GM12891 (cell line): ENCODE measurements around the gene MATN1.

Source experiments
- DNase-seq: peaks from one replicate; pipeline ENCODE4 v3.0.0; 2011; ENCODE audit warnings: low spot score; ENCODE audit not compliant: insufficient read length
- FAIRE-seq: peaks from 2 replicates; lab custom pipeline; 2011; peaks lifted over from hg19 to GRCh38; lab: Jason Lieb, UNC
- PAX5 ChIP-seq: IDR thresholded peaks from 2 replicates; pipeline ENCODE4 v1.6.1; 2011; ENCODE audit warnings: low read length, moderate library complexity, mild to moderate bottlenecking; ENCODE audit not compliant: insufficient read depth, severe bottlenecking
- POLR2A ChIP-seq: IDR thresholded peaks from 2 replicates; pipeline ENCODE4 v1.6.1; 2011; ENCODE audit warnings: low read depth, low read length, control low read depth
- POLR2AphosphoS5 ChIP-seq: IDR thresholded peaks from 2 replicates; pipeline ENCODE4 v1.6.1; 2011; ENCODE audit warnings: low read depth, low read length, control low read depth
- POU2F2 ChIP-seq: IDR thresholded peaks from 2 replicates; pipeline ENCODE4 v1.6.1; 2011; ENCODE audit warnings: low read depth, mild to moderate bottlenecking, control low read depth, low read length, moderate library complexity
- SPI1 ChIP-seq: IDR thresholded peaks from 2 replicates; pipeline ENCODE4 v1.6.1; 2011; ENCODE audit warnings: low read depth, low read length, control low read depth
- TAF1 ChIP-seq: IDR thresholded peaks from 2 replicates; pipeline ENCODE4 v1.6.1; 2011; ENCODE audit warnings: low read depth, low read length, control low read depth

MATN1 gene

DNA sequence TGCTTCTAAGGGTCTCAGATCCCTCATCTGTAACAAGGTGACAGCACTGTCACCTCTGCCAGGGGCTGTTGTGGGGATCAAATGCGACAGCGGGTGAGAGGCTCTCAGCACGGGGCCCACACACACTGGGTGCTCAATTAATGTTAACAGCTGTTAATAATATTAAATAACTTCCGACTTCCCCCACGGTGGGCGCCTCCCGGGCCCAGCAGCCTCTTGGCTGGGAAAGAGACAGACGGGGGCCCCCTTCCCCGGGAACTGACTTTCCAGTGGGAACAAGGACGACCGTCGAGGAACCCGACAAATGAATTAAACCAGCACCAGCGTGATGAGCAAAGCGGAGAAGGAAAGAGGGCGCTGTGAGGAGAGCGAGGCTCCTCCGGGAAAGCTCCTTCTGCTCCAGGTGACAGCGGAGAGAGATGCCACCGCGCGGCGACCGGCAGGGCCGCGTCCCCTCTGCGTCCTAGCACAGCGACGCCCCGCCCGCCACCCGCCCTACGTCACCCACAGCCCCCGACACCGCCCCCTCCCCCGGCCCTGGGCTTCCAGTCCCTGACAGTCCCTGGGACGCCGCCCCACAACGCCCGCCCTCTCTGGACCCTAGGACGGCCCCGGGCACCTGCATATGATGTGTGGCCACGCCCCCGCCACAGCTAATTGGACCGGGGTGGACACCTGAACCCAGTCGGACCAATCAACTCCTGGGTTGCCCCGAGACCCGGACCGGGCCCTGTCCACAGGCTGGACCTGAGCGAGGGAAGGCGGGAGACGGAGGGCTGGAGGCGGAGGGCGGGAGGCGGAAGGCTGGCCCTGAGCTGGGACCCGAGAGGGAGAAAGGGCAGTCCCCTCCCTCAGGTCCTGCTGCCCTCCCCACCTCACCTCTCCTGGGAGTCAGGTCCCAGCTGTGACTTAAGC, 38.2 kb downstream of the MATN1 start:
- no peak for DNase-seq
- TF ChIP-seq POLR2A (no peak), SPI1 (no peak), POU2F2 (no peak)
- FAIRE-seq, result no peak

DNA sequence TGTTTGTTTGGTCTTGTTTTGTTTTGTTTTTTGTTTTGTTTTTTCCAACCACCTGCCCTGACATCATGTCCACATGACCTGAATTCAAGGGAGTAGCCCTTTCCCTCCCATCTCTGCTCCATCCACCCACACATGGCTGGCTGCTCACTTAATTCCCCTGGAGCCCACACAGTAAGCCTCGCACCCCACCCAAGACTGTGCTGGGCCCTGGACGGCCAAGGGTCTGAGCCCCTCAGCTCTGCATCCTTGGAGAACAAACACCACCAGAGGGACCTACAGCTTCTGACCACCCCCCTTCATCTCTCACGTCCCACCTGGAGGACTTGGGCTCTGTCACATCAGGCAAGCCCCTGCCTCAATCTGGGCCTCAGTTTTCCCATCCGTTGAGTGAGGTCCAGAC, 39.1 kb downstream of the MATN1 start:
- TF ChIP-seq POLR2A, result no peak
- no peak for TF ChIP-seq PAX5
- no peak for TF ChIP-seq SPI1
- TF ChIP-seq POU2F2, result no peak
- TF ChIP-seq POLR2AphosphoS5, result no peak
- no peak for TF ChIP-seq TAF1
- no peak for FAIRE-seq

DNA sequence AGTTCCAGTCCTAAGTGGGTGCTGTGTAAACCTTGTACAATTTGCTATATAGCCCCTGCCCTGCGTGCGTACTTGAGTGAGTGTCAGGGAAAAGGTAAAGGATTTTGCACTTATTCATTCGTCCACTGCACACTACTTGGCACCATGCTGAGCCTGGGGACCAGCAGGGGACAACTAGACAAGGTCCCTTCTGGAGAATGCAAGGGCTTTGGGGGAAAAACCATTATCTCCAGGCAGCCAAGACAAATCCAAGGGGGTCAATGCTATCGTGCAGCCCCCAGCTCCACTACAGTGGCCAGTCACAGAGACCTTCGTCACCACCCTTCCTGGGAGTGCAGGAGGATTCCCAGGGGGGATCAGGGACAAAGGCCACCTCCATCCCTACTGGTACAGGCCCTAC, 39.7 kb downstream of the MATN1 start:
- TF ChIP-seq SPI1, result no peak
- no peak for TF ChIP-seq POLR2AphosphoS5
- no peak for TF ChIP-seq TAF1
- TF ChIP-seq PAX5, result no peak
- TF ChIP-seq POU2F2, result no peak
- no peak for TF ChIP-seq POLR2A
- FAIRE-seq, result no peak
- DNase-seq, result no peak

More for the DNA sequence above, 39.1 kb downstream of the MATN1 start:
- DNase-seq, result no peak

DNA sequence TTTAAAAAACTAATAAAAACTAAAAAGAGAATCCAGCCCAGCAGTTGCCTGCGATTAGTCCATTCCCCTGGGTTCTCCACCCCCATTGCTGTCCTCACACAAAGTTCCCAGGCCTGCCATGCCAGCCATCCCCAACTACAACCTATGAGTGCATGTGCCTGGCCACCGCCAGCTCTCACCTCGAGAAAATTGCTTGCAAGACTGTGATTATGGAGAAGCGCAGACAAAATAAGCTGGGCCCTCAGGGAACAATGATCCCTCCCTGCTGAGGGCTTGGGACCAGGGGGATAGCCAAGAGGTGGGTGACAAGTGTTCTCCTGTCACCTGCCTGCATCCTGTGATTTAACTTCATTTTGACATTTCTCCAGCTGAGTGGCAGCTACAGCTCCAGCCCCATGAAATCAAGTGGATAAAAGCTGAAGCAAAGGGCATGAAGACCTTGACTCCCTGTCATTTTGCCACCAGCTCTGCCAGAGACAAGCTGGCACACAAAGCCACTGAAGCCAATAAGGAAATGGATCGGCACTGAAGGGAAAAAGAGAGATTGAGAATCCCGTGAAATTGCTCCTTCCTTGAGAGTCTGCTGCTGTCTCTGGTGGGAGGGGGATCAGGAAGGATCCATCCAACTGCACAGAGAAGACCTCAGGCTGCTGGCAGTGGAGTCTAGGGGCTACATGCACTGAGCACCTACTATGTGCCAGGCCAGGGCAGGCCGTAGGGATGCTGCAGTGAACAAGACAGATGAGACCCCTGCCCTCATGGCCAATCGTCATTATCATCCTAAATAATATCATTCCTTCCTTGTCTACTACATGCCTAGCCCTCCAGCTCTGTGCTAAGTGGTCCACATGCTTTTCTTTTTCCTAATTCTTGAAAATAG, 40.7 kb downstream of the MATN1 start:
- FAIRE-seq (no peak), DNase-seq (no peak)
- TF ChIP-seq POLR2AphosphoS5 (no peak), POU2F2 (no peak)

DNA sequence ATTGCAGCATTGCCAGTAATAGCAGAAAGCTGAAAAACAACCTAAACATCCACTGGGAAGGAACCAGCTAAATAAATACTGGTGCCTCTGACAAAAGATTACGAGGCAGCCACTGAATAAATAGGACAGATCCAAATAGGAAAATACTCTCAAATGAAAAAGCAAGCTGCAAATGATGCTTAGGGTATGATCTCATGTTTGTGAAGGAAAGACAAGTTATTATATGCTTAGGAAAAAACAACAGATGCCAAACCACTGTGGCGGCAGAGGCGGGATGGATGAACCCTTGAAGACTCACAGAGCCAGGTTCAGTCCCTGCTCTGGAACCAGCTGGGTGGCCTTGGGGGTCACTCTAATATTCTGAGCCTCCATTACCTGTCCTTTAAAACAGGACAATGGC, 41.6 kb downstream of the MATN1 start:
- TF ChIP-seq PAX5 (no peak), SPI1 (no peak), POU2F2 (no peak), TAF1 (no peak), POLR2A (no peak), POLR2AphosphoS5 (no peak)
- FAIRE-seq, result no peak
- no peak for DNase-seq

DNA sequence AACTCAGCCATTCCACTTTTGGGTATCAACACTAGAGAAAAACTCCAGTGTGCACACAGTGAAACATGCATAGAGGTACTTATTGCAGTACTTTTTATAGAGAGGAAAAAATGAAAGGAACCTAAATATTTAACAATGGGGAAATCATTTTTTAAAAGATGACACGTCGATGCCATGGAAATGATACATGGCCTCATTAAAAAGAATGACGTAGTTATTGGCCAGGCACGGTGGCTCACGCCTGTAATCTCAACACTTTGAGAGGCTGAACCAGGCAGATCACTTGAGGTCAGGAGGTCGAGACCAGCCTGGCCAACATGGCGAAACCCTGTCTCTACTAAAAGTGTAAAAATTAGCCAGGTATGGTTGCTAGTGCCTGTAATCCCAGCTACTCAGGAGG, 42.5 kb downstream of the MATN1 start:
- no peak for FAIRE-seq
- TF ChIP-seq POLR2A (no peak), TAF1 (no peak), PAX5 (no peak), POLR2AphosphoS5 (no peak)
- DNase-seq, result no peak

DNA sequence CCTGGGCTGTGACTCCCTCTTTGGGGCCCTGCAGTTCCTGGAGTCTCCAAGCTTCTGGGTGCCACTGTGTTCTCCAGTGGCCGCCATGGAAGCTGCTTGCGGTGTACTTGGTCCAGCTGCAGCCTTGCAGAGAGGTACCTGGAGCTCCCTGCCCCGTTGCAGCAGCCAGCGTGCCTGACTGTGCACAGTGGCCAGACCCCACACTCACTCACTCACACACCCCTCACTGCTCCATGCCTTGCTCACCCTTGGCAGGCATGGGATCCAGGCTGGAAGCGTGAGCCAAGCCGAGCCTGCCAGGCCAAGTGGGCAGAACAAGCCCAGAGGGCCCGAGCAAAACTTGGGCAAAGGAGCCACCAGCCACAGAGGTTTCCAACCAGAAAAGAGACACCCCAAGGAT, 43.0 kb downstream of the MATN1 start:
- FAIRE-seq, result no peak
- TF ChIP-seq TAF1 (no peak), PAX5 (no peak), SPI1 (no peak), POLR2AphosphoS5 (no peak), POLR2A (no peak), POU2F2 (no peak)
- no peak for DNase-seq

DNA sequence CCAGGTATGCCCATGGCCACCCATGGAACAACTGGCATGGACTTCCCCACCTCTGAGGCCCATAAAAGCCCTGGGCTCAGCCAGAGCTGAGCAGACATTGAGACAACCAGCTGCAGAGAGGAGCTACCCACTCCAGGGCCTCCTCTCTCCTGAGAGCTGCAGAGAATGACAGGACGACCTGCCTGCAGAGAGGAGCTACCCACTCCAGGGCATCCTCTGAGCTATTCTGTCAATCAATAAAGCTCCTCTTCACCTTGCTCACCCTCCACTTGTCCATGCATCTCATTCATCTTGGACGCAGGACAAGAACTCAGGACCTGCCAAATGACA, 43.4 kb downstream of the MATN1 start:
- DNase-seq, result no peak
- FAIRE-seq, result no peak
- TF ChIP-seq TAF1, result no peak
- no peak for TF ChIP-seq POLR2A

DNA sequence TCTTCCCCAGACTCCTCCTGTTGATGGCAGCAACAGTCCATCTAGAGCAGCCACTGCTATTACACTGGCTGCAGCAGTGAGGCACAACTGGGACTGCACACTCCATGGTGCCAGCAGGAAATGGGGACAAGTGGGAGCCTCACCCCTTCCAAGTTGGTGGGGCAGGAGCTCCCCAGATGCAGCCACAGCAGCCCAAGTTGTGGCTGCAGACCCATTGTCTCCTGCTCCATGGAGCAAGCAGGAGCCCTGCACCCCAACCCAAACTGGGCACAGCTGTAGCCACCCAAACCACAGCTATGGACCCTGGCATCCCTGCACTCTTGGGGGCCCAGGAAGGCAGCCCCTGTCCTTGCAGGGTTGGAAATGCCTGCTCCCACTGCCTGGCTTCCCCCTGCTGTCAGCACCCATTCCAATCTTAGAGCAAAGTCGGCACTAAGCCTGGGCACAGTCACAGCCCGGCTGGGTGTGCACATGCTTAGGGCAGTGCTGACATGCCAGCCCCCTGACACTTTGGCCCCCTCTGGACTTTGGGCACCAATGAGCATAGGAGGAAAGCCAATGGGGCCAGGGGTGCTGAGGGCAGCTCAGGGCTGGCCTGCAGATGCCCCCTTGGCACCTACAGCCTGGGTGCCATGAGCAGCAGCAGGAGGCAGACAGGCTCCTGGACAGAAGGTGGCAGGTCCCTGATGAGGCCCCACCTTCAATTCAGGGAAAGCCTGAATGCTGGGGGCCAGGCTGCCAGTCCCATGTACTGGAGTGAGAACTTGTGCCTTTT, 44.0 kb downstream of the MATN1 start:
- FAIRE-seq (no peak), DNase-seq (no peak)
- TF ChIP-seq TAF1, result no peak
- TF ChIP-seq POLR2AphosphoS5, result no peak
- no peak for TF ChIP-seq POU2F2
- no peak for TF ChIP-seq POLR2A
- no peak for TF ChIP-seq PAX5
- TF ChIP-seq SPI1, result no peak

DNA sequence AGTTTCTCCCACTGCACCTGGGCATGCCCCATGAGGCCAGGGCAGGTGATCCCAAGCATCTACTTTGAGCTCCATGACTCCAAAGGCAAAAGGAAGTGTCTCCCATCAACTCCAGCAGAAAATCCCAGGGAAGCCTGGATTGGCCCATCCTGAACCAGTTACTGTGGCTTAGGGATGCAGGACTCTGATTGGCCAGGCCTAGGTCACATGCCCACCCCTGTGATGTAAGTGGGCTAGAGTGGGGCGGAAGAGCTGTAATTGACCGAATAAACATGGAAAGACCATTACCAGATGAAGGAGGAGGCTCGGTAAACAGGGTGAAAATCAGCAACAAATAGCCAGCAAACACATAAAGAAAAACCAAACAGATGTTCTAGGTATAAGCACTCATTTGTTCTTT, 45.2 kb downstream of the MATN1 start:
- FAIRE-seq, result no peak
- TF ChIP-seq SPI1 (no peak), POLR2A (no peak)

More for the DNA sequence above, 45.2 kb downstream of the MATN1 start:
- DNase-seq, result no peak
